Inflammatory macrophage treated with lipopolysaccharide for 1 hour (primary cell): Measurements from ENCODE around the gene ANKH.

ENCODE experiments used
- DNase-seq, 2 donors: peaks; one replicate each; pipeline ENCODE4 v3.0.0-alpha.2; 2020 to 2022

The ANKH gene

GRCh38 chr5:14732991-14733390 is 138.6 kb downstream of the ANKH start:
- no peak for DNase-seq

GRCh38 chr5:14730881-14731280 is 140.7 kb downstream of the ANKH start:
- no peak for DNase-seq

DNA sequence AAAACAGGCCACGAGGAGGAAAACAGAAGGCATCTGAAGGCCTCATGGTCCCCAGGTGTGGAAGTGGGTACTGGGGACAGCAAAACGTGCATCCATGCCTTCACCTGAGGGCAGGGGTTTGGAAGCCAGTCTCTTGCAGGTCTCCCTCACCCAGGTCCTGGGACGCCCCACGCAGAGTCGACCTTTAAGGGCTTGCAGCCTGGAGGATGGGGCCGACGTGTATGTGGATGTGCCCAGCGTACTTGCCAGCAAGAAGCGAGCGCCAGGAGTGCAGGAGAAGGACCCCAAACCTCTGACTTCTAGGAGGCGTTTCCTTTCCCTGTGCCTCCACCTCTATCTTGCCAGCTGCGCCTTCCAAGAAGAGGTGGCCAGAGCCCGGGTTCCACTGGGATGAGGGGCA is 141.1 kb downstream of the ANKH start:
- no peak for DNase-seq

- no peak for DNase-seq
Observed at GRCh38 chr5:14729448-14730385, 141.9 kb downstream of the ANKH start.

- DNase-seq = no peak
Observed at GRCh38 chr5:14728459-14728938, 143.1 kb downstream of the ANKH start.

GRCh38 chr5:14727928-14728458 is 143.6 kb downstream of the ANKH start:
- DNase-seq = no peak

DNA sequence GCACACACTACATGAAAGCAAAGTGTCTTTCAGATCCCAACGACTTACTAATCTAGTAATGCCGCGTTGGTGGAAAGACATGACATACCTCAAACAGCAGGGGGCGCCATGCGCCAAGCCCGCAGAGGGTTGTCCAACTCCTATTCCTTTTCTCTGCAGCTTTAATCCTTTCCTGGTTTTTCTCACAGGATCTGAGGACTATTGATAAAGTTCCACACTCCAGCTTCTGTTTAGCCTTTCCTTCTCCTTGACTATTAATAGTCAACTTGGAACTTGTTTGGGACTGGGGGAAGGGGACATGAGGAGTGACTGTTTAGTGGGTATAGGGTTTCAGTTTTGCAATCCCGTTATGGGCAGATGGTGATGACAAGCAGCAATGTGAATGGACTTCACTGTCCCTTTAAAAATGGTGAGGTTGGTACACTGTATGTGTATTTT is 144.1 kb downstream of the ANKH start:
- DNase-seq = peak; percentile 55 to 86

GRCh38 chr5:14726066-14726838 is 145.3 kb downstream of the ANKH start:
- no peak for DNase-seq

DNA sequence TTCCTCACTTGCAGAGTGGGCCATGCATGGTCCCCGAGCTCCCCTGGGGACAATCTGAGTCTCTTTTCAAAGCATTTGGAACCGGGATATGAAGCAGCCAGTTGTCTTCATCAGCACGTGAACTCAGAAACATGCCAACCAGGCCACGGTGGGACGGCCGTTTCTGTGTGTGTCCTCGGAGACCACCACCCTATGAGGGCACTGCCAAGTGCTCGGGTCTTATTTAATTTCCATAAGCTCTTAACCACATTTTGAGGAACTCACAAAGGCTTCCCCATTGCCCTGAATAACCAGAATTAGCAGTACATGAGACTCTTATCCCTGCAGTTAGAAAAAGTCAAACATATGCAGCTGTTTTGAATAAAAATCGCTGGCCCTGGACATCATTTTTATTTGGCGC is 146.9 kb downstream of the ANKH start:
- DNase-seq = peak; percentile 62 to 66

DNA sequence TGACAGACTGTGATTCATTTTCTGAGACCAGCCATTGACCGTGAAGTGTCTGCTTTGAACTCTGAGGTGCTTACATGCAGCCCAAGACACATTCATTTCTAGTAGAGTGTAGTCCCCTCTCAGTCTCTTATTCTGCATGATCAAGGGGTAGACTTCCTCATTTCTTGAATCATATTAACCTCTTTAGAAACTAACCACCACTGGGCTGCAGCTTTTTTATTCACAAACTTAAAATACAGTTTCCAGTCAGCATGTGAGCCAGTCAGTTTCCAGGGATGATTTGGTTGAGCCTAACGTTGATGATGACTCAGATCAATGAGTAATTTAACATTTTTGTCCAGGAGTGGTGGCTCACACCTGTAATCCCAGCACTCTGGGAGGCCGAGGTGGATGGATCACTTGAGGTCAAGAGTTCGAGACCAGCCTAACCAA is 147.9 kb downstream of the ANKH start:
- peak in 1 of 2 donors; percentile 12 for DNase-seq

GRCh38 chr5:14722923-14723322 is 148.7 kb downstream of the ANKH start:
- DNase-seq = no peak

DNA sequence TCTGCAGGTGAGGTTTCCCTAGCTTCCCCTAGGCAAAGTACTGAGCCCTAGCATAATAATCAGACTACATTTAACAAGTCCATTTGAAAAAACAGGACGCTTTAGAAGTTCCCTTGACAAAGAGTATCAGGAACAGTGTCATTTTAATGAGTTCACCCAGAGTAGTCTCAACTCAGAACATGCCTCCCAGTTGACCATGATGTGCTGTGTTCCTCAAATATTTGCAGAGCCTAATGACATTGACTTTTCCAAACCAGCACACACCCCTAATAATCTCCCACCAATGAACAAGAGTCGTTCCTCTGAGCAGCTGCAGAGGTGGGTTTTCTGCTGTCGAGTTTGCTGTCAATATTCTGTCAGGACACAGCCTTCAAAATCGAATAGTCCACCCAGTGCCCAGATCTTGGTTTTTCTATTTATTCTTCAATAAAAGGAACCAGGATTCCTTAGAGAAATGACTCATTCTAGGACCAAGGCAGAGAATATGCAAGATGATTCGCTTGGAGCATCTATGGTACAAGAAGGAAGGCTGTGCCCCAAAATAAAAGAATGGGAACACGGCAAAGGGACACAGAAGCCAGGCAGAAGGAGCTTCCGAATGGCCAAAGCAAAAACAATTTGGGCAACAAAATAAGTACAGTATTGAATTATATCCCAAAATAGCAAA is 149.5 kb downstream of the ANKH start:
- no peak for DNase-seq

GRCh38 chr5:14720236-14720923 is 151.2 kb downstream of the ANKH start:
- no peak for DNase-seq

DNA sequence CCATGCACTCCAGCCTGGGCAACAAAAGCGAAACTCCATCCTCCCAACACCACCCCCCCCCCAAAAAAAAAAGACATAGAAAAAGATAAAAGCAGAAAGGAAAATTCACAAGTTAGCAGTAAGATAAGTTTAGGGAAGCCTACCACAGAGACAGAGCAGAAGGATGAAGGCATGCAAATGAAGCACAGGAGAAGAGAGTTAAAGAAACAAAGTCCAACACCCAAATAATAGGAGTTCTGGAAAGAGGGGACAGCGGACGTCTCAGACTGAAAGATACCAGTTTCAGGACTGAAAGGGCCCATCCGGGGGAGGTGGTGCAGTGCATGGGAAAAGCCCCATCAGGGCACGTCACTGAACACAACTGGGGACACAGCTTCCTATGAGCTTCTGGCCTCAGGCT is 152.8 kb downstream of the ANKH start:
- no peak for DNase-seq

DNA sequence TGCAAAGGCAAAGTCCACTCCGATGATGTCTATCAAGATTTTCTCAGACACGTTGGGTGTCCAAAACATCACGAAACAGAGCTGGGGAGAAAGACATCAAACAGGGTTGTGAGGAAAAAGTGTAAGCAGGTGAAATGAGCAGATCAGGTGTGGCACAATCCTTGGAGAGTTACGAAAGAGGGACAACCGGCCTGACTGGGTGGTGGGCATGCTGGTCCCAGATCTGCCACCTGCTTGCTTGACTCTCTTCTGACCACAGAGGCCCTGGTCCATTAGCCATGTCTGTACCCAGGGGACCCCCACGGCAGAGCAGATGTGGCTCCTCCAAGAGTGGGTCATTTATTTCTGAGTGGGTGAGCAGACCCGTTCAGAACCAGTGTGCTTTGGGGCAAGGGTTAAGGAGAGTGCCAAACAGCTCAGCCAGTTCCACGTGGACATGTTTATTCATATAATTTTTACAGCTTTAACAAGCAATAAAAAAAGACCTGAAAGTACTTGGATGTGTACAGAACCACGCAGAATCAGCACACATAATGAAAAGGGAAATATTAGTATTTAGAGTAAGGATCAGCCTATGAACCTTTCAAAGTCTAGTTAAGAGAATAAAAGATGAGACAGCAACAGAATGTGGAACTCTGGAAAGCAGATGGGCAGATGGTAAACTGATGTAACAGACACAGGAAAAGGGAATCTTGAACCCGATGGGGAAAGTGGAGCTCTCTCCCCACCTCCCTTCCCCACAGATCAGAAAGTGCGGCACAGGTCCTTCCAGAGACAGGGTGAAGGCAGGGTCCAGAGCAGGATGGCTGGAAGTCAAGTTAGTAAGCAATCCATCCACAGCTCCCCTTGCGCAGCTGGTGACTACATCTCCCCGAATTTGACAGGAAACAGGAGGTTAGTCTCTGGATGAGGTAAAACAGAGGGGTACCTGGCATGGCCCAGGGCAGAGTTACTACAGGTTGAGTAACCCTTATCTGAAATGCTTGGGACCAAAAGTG is 154.5 kb downstream of the ANKH start:
- DNase-seq = no peak

GRCh38 chr5:14715481-14715880 is 156.1 kb downstream of the ANKH start:
- no peak for DNase-seq

DNA sequence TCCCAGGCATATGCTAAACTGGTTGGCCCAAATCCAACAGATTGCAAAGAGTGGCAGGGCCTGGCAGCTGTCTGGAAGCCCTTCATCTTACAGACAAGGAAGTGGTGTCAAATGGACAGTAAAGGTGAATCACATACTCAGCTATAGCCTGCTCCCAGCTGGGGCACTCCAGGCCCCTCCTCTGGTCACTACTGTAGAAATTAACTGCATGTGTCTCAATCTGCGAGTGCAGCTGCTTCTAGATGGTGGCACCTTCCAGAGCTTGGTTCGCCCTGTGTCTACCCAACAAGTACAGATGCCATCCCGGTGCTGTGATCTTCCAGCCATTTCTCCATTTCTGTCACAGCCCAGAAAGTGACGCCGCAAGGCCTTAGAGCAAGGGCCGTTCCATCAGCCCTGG is 156.9 kb downstream of the ANKH start:
- no peak for DNase-seq

DNA sequence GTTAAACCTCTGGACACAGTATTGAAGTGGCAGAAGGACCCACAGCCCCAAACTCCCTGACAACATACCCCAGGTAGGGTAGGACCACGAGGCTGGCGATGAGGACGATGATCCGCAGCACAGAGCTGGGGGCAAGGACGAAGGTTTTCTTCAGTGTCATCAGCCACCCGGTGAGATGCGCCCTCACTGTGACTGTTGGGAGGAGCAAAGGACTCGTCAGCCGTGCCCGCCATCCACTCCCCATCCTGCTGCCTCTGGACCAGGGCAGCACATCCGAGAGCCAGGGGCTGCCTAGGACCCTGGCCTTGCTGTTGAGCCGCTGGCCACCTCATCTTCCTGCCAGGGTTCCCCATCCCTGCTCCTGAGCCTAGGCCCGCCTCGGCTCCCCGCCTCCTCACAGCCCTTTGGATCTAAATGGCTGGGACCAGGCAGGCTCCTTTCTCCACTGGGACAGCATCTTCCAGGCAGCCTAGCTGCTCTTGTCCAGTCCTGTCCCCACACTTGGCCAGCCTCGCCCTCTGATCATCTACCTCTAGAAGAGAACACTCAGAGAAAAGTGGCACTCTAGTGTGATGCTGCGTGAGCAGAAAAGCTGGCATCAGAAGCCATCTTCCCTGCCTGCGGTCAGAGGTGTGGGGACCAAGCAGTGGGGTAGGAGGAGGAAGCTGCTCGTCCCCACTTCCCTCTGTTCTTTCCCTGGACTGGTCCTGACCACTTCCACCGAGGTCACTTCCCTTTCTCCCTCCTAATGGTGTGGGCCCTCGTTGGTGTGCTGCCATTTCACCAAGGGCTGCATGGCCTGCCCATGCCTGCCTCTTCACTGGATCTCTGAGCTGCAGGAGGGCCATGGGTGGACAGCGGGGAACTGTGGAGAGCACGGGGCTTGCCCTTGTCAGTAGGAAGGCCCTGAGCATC is 157.8 kb downstream of the ANKH start:
- DNase-seq = peak; percentile 17 to 28

DNA sequence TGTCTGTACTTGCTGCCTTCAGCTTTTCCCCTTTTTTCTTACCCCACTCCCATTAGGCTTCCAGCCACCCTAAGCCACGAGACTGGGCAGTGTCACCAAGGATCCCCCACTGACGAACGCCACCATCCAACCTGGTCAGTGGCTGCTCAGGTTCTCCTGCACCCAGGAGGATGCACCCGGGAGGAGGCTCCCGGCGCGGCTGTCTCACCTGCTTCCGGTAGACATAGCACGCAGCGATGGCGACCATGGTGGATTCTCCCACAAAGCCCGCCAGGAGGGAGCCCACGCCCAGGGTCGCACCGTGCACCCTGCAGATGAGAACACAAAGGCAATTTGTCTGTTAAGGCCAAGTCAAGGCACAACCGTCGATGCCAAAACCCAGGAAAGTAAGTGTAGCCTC is 158.9 kb downstream of the ANKH start:
- DNase-seq = no peak

- DNase-seq = no peak
Observed at GRCh38 chr5:14712131-14712530, 159.4 kb downstream of the ANKH start.
